GM18870 (cell line): ENCODE measurements around the gene CCL4.
"Not testable (repeated sequence)": the region's sequence is repeated elsewhere in the genome, so short reads cannot be mapped to it uniquely, and the experiment has no call there.

Experiments
- ATAC-seq: cut with Tn5 transposase; IDR thresholded peaks from one replicate; pipeline ENCODE4 v1.9.1; 2021; ENCODE audit warnings: moderate library complexity; ENCODE audit not compliant: unreplicated experiment

The CCL4 gene

DNA sequence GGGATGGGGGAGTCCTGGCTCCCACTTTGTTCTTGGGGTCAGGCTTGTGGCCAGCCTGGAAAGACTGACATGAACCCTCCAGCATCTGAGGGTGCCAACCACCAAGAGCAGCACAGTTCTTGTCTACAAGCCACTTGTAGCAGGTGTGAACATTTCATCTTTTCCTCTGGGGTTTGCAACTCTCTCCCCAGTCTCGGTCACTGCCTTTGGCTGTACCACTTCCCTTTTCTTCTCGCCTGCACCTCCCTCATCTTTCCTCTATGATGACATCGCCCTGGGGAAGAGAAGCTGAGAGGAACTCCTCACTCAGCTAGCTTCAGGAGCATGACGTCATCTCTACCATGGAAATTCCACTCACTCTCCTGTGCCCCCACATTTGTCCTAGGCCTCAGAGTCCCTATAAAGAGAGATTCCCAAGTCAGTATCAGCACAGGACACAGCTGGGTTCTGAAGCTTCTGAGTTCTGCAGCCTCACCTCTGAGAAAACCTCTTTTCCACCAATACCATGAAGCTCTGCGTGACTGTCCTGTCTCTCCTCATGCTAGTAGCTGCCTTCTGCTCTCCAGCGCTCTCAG is at the start of gene CCL4:
CCL4 (plus strand) TSS at position 427 of the 575 bp plus-strand sequence; CDS start at position 506, 79 bp downstream.
- peak; percentile 69 for ATAC-seq

DNA sequence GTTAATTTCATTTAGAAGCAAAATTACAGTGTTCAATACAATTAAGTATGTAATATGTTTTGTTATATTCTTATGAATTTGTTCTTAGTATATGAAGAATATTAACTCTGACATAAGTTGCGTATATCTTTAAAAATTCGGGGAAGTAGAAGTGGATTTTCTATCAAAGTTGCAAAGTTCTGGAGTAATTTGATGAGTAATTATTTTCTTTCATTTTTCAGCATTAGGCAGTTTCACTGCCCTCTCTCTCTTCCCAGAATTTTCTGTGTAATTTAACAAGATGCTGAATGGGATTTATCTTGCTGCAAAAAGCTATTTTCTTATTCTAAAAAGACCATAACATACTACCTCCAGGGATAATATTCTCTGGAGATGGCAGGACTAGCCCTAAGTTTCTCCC is 48.5 kb upstream of the CCL4 start:
- no peak for ATAC-seq

DNA sequence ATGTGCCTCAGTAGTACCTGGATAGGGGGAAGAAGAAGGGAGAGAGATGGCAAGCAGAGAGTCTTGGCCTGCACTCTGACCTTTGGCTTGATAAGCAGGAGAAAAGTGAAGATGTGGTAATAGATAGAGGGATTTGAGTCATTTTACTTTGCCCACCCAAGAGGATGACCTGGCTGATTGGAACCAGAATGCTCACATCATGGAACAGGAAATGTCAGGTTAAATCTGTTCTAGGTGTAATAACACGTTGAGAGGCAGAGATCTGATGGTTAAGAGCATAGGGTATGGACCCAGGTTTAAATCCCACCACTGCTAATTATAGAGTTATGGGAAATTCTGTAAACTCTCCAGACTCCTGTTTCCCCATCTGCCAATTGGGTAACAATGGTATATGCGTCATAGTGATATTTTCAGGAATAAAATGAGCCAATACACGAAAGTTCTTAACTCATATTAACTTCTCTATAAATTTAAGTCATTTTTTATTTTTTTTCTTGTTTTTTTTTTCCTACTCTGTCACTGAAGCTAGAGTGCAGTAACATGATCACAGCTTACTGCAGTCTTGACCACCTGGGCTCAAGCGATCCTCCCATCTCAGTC is 47.6 kb upstream of the CCL4 start:
- ATAC-seq, result no peak

DNA sequence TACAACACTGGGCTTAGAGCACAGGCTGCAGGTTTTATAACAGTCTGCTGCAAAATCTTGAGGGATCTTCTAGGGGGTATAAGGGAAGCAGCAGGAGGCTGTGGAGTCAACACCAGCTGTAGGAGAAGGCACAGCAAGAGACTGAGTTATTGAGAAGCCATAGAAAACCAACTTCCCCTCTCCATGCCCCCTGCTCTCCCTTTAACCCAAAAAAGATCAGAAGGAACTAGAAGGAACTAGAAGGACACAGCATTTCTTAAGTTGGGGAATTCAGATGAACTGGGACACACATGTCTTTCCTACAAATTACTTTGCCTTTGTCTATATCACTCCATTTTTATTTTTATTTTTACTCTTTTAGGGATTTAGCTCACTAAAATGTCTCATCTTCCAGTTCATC is 45.7 kb upstream of the CCL4 start:
- no peak for ATAC-seq

DNA sequence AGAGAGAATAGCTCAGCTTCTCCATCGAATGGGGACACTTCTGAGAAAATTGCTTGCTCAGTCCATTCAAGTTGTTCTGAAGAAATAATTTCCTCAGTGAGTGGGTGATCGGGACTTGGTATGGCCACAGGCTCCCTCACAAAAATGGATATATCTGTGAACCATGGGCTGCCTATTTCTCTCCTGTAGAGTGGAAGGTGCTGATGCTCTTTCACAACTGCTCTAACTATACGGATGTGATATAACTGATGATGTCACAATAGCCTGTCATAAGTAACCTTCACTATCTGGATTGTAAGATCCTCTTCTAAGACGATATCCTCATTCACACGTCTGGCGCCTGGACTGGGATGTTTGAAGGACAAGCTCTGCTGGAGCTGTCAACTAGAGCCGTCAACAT is 44.2 kb upstream of the CCL4 start:
- ATAC-seq, result no peak

DNA sequence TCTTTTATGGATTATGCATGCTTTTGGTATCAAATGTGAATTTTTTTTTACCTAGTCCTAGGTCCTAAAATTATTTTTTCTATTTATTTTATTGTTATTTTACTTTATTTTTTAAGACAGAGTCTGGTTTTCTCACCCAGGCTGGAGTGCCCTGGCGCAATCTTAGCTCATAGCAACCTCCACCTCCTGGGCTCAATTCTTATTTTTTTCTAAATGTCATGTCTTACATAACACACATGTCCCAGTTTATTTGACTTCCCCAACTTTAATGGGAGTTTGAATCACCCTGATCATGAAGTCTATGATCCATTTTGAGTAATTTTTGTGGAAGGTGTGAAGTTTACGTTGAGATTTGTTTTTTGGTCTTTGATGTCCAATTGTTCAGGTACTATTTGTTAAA is 42.8 kb upstream of the CCL4 start:
- ATAC-seq, result no peak

DNA sequence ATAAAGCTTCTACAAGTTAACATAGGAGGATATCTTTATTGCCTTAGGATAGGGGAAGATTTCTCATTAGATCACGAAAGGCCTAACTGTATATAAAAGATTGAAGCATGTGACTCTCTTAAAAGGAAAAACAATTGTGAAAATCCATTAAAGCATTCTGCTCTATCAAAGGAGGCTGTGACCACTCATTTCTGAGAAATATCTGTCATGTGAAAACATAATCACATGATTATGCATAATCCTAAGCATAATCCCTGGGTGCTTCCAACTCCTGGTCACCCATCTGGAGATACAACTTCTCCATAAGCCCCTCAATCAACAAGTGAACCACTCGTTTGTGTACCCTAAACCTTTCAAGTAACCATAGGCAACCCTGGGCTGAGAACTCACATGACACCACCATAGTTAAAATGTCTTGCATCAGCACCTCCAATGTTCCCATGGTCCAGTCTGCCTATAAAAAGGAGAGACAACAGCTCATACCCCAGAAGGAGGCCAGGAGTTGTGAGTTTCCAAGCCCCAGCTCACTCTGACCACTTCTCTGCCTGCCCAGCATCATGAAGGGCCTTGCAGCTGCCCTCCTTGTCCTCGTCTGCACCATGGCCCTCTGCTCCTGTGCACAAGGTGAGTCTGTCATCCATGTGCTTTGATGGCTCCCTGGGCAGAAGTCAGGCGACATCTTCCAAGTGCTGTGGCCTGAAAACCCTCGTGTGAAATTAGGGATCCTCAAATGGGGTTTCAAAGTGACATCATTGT is 39.7 kb upstream of the CCL4 start, which contains the start of gene CCL18:
CCL18 (plus strand) TSS at position 487 of the 756 bp plus-strand sequence; CDS start at position 558, 71 bp downstream.
- no peak for ATAC-seq

DNA sequence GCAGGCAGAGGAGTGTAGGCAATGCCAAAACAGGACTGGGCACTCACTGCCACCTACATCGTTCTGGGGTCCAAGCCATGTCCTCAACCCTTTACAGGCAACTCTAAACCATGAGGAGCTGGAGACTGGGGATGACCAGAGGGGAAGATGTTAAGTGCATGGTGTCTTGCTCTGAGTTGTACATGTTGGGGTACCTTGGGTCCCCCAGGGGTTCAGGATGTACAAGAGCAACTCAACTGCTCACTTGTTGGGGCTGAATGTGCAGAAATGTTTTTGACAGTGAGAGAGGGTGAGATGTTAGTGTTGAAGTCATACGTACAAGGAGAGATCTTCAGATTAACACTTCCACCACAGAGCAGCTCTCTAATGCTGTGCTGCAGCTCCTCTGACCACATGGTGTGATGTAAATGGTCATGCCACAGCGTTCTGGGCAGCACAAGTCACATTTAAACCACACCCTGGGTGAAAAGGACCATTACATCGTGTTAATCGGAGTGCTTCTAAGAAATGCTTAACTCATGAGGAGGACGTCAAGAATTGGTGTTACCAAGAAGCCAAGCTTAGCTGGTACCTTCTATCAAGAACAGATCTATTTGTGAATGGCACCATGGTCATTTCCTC is 37.2 kb upstream of the CCL4 start:
- no peak for ATAC-seq

DNA sequence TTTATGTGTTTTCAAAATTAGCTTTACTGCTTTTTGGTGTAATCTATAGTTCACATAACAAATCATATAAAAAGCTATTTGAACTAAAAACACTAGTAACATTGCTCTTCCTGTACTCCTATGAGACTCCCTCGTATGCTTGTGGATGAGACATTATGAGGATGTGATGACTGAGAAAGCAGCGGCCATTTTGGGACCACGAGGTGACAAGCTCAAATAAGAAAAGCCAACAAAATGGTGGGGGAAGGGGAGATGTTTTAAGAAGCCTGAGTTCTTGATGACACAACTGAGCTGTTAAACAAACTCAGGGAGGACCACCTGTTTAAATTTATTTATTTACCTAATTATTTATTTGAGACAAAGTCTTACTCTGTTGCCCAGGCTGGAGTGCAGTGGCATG is 35.1 kb upstream of the CCL4 start:
- no peak for ATAC-seq

DNA sequence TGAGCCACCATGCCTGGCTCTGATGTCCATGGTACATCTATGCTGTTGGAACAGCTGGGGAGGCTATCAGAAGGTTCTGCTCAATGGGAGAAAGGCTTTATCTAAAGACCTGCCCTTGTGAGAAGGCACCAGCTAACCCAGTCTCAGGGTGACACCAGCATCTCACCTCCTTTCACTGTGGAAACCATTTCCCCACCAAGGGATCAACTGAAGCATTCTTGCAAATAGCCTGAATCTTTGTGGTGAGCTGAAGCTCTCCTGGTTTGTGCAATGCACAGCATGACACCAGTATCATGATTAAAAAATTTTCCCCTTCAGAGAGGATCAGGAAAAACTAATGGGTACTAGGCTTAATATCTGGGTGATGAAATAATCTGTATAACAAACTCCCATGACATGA is 34.5 kb upstream of the CCL4 start:
- ATAC-seq, result no peak

DNA sequence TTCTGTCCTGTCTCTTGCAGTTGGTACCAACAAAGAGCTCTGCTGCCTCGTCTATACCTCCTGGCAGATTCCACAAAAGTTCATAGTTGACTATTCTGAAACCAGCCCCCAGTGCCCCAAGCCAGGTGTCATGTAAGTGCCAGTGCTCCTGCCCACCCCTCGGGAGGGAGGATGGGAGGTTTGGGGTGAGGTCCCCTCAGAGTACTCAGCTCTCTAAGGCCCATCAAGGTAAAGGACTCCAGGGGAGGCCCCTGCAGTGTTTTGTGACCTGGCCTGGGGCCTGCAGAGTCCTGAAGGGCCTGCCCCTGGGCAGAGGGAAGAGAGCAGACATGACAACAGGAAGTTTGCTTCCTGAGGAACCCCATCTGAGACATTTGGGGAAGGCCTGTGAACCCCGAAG is 33.2 kb upstream of the CCL4 start:
- ATAC-seq, result no peak

DNA sequence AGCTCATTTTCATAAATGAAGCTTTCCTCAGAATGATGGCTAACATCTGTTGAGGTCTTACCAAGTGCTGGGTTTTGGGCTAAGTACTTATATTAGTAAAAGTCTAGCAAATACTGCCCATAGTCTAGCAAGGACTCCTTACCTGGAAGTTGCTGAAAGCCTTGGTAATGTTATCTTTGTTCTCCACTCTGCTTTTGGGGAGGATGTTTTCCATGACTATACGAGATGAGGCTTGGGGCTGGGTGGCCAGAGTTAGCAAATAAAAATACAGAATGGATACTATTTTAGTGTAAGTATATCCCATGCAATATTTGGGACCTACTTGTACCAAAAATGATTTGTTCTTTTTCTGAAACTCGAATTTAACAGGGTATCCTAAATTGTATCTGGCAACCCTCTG is 31.9 kb upstream of the CCL4 start:
- ATAC-seq, result no peak

DNA sequence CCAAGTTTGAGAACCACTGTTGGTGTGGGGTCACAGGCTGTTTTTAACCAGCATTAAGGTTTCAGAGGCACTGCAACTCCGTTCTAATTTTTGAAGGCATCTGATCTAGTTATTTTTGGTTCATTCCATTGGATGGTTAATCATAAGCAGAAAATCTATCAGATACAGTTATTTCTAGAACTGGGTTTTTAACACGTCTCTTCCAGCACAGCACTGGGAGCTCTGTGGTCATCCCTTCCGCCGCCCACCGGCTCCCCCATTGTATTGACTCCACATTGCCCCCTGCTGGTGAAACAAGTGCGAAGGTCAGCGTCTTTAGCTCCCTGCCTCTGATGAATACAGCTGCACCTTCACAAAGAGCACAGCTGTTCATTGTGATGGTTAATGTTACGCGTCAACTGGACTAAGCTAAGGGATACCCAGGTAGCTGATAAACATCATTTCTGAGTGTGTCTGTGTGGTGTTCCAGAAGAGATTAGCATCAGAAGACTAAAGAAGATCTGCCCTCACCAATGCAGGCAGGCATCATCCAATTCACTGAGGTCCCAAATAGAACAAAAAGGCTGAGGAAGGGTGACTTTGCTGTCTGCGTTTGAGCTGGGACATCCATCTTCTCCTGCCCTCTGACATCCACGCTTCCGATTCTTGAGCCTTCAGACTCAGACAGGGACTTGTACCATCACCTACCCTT is 31.1 kb upstream of the CCL4 start:
- peak; percentile 68 for ATAC-seq

DNA sequence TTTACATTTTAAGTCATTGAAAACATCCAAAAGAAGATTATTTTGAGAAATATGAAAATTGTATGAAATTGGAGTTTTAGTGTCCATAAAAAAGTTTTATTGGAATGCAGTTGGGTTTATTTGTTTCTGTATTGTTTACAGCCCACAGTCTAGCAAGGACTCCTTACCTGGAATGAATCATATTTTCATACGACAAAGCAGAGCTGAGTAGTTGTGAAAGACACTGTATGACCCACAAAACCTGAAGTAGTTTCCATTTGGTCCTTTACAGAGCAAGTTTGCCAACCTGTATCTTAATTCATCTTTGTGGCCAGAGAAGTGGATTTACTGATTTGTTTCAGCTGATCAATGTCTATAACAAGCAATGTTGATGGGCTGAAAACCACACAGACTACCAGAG is 29.3 kb upstream of the CCL4 start:
- no peak for ATAC-seq

DNA sequence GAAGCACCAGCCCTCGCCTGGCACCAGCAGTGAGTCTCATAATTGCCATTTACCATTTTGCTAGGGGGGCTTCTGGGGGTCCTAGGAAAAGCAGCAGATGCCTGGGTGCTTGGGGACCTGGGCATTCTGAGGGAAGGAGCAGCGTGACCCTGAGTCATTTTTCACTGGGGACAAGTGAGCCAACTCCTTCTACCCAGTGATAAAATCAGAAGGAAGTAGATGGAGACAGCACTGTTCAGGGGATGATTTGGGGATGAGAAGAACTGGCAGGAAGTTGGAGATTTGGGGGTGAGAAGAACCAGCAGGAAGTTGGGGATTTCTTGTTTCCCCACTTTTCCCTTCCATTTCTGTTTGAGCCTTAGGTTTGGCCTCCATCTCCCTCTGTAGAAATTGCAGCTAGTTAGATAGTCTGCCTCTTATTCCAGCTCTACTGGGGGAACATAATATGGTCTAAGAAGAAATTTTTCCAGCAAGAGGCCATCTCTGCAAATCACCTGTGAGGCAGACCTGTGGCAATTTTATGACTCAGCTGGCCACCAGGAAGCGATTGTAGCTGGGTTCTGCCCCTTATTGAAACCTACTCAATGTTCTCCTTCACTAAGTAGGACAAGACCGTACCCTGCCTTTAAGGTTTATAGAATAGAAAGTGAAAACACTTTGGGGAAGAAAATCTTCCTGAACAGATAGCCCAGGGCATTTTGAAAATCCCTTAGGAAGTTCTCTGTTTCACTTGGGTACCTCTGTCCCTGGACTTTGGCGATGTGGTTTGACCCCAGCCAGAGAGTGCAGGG is 21.8 kb upstream of the CCL4 start:
- peak; percentile 23 for ATAC-seq

DNA sequence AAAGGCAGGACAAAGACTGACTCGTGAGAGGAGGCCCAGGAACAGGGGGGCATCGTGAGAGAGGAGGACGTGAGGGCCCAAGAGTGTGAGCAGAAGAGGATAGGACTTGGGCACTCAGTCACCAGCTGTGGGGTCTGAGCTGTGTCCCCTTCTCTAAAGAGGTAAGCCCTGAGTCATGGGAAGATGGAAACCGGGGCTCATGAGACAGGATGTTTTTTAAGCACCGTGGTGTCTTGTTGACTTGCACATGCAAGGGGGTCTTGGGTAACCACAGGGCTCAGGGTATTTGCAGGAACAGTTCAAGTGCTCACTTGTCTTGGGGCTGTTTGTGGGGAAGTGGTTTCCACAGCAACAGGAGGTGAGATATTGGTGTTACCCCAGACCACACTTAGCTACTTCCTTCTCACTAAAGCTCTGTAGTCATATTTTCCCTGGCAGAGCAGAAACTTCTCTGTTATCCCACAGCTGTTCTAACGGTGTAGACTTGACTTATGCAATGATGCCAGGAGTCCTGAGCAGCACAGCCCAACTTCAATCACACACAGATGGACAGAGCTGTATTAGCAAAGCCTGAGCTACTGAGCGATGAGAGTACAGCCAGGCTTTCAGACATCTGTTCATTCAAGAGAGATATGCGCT is 21.0 kb upstream of the CCL4 start:
- ATAC-seq, result peak; percentile 50

DNA sequence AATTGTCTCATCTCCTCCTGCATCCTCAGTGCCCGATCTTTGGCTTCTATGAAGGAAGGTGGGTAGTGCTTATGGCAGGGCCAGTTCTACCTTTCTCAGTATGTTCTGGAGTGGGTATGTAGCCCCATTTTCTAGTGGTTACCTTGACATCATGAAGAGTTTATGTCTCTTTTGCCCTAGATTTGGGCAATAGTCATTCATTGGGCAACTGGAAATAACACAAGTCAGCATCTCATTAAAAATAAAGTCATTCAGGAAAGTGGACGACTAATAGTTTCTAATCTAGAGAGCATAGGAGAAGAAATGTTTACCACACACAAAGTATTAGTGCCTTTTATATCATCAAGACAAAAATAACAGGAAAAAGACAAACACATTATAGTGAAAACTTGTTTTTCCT is 19.9 kb upstream of the CCL4 start:
- not testable (repeated sequence) for ATAC-seq

DNA sequence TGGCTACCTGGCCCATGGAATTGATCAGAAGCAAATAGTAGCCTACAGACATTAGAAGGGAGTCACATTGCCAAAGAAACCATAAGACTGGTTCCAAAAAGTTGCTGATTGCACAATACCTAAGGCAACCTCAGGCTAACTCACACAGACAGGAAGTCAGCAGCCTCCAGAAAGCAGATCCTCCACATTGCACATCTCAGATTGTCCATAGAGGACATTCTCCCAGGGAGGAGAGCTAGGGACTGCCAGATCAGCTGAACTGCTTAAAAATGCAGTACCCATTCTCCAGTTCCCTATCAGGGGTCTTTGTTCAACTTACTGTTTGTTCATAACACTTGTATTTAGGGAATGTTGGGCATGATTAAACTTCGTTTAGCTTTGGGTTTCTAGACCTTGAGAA is 17.9 kb upstream of the CCL4 start:
- ATAC-seq, result no peak

DNA sequence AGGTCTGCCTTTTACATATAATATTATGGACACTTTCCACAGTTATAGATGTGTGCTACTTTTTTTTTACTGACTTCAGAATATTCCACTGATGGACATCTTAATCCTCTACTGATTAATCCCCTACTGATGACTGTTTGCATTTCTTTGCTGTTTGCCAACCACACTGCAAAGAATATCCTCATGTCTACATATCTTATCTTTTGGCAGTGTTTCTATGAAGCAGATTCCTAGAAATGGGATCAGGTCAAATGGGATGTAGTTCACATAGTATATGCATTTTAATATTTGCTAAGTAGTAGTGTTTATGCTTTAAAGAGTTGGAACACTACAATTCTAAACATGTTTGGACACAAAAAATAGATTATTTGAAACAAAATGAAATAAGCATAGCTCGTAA is 16.8 kb upstream of the CCL4 start:
- no peak for ATAC-seq

DNA sequence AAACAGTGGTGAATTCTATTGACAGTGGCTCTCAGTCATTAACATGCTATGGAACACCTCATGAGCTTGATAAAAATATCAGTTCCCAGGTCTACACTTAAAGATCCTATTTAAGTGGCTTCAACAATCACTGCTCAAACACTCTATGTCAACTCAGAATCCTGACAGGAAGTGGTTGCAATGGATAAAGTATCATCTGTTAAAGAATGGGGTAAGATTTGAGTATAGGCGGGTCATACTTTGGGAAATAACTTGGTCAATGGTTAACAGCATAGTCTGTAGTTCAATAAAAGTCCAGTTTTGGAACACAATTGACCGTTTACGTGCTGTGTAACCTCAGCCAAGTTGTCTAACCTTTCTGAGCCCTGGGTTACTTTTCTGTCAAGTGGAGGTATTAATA is 16.2 kb upstream of the CCL4 start:
- not testable (repeated sequence) for ATAC-seq
